Omental fat pad (tissue), 4 donors: ENCODE data around the gene L3MBTL1. TPM values are rescaled to one million over a fixed set of nuclear protein-coding genes. Genes with fewer than 3 reads are reported as not detected.
A peak's percentile ranks its signal among the peaks of the same experiment; 100 is the strongest.

Source experiments
- ATAC-seq: fragments of 150-250 bp; one replicate; pipeline ENCODE4 v1.9.1; 2016; ENCODE audit warnings: mild to moderate bottlenecking, moderate library complexity; ENCODE audit not compliant: low FRiP score
- DNase-seq: peaks from one replicate; pipeline ENCODE4 v3.0.0-alpha.2; 2019; ENCODE audit warnings: low spot score
- total RNA-seq, 4 donors: library from RNA; depleted of rRNA; stranded (reverse); fragments of >200 nt; gene quantifications; one replicate each; pipeline ENCODE4 v1.1.0, GENCODE V29; 2016
- TF ChIP-seq, protein P1 (sequence below), 3 donors: fragments of 450-650 bp; IDR thresholded peaks; one replicate each; pipeline ENCODE4 v1.5.1; 2016 to 2017; ENCODE audit warnings: antibody characterized with exemption in 3 of 3, mild to moderate bottlenecking in 3 of 3, moderate library complexity in 2 of 3

Gene L3MBTL1
- total RNA-seq, result 1 to 10 TPM; 6.5 to 9.8 (median 7.4) TPM

DNA sequence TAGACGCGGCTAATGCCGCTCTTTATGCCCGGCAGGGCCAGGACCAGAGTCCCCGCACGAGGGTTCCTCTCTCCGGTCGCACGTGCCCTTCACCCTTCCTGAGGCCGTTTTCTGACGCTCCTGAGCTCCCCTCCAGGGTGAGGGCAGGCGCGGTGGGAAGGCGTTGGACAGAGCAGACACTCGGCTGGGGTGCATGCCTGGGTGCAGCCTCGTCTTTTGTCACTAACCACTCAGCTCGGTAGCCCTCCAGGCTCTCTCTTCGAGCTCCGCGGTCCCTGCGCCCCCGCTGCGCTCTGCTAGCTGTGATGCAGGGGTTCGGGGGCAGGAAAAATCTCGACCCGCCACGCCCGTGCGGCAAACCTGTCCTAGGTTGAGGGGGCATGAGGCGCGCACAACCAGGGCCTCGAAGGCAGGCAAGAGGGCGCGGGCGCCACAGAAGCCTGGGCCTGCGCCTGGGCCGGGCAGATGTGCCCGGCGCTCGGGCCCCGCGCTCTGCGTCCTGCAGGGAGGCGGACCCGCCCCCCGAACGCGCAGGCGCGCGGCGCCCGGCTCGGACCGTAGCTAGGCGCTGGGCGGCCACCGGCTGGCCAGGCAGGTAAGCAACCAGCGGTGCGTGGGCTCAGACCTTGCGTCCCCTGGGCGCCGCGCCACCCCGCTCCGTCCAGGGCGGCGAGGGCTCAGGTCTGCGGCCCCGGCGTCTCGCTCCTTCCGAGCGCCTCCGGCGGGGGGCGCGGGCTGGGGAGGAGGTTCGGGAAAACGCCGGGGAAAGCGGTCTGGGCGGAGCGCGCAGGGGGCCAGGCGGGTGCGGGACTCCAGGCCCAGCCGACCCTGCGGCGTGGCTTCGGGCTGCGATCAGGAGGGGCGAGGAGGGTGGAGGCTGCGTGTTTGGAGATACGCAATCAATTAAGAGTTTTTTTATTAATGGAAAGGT is at the start of gene L3MBTL1:
Gene L3MBTL1 (plus strand): TSS at position 548 of the 931 bp plus-strand sequence. CDS start 5,807 bp downstream, outside the sequence.
- no peak for DNase-seq
- peak; percentile 74 for ATAC-seq
- TF ChIP-seq, protein P1, sequence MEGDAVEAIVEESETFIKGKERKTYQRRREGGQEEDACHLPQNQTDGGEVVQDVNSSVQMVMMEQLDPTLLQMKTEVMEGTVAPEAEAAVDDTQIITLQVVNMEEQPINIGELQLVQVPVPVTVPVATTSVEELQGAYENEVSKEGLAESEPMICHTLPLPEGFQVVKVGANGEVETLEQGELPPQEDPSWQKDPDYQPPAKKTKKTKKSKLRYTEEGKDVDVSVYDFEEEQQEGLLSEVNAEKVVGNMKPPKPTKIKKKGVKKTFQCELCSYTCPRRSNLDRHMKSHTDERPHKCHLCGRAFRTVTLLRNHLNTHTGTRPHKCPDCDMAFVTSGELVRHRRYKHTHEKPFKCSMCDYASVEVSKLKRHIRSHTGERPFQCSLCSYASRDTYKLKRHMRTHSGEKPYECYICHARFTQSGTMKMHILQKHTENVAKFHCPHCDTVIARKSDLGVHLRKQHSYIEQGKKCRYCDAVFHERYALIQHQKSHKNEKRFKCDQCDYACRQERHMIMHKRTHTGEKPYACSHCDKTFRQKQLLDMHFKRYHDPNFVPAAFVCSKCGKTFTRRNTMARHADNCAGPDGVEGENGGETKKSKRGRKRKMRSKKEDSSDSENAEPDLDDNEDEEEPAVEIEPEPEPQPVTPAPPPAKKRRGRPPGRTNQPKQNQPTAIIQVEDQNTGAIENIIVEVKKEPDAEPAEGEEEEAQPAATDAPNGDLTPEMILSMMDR (IDR thresholded peaks at IDR 0.05), result no peak

DNA sequence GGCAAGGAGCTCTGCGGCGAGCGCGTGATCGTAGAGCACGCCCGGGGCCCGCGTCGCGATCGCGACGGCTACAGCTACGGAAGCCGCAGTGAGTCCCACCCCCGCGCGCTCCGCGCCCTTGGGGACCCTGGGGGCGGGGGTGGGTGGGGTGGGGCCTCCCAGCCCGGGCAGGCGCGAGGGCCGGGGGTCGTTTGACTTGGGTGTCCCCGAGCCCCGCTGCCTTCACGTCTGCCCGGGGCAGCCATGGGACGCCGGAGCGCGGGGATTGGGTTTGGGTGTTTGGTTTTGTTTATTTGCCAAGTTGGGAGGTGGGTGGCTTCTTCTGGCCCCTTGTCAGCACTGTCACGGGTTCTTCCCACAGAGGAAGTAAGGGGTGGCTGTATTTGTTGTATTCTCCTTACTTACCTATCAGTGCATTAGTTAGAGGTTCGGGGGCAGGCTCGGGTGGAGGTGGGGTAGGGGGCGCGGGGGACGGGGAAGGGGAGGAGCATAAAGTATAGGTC is 49.0 kb upstream of the L3MBTL1 start:
- ATAC-seq (peak; percentile 0), DNase-seq (no peak)
- TF ChIP-seq, protein P1 (IDR thresholded peaks at IDR 0.05), result no peak

DNA sequence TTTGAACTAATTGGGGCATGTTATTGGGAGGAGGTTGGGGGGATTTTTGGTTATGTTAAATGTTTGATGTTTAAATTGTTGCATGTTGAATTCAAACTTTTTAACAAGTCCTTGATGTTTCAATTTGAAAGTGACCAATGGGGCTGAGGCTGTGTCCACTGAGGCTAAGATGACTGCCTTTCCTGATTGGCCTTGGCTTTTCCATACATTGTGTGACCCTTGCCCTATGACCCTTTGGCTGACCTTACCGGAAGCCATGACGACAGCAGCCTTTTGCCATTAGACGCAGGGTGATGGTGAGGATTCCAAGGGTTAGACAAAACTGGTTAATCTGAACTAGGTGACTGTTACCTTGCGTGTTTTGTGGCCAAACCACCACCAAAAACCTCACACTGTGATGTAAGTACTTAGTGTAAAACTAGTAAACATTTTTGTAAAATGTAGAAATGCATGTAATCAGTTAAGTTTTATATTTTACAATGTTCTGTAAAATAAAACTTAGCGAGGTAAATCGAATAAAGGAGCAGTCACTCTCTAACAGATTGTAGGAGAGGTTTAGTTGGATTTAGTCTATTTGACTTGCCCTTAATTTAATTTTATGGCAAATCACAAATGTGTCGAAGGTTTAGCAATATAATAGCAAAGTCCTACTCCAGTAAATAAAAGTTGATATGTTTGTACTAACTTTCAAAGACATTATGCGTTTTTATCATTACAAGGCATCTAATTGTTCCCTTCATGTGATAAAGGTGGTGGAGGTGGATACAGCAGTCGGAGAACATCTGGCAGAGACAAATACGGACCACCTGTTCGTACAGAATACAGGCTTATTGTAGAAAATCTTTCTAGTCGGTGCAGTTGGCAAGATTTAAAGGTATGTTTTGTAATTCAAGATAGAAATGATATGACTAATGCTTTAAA is 48.2 kb upstream of the L3MBTL1 start:
- TF ChIP-seq, protein P1 (IDR thresholded peaks at IDR 0.05), result no peak
- DNase-seq (no peak), ATAC-seq (no peak)

DNA sequence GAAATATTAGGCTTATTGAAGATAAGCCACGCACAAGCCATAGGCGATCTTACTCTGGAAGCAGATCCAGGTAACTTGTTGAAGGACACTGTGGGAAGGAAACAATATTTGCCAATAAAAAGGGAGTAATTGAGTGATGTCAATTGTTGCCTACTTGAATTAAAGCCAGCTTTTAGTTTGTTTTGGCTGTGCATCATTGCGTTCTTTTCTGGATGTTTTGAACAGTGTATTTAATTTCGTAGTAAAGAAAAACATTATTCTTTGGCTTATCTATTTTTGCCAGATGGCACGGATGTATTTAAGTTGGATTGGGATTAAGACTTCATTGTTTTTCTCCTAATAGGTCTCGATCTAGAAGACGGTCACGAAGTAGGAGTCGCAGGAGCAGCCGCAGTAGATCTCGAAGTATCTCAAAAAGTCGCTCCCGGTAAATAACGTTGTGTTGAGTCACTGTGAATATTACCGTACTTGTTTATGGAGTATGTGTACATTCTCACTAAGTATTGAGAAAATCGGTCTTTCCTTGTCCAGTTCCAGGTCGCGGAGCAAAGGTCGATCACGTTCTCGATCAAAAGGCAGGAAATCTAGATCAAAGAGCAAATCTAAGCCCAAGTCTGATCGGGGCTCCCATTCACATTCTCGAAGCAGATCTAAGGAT is 47.2 kb upstream of the L3MBTL1 start:
- no peak for DNase-seq
- no peak for ATAC-seq
- TF ChIP-seq, protein P1 (IDR thresholded peaks at IDR 0.05), result no peak

DNA sequence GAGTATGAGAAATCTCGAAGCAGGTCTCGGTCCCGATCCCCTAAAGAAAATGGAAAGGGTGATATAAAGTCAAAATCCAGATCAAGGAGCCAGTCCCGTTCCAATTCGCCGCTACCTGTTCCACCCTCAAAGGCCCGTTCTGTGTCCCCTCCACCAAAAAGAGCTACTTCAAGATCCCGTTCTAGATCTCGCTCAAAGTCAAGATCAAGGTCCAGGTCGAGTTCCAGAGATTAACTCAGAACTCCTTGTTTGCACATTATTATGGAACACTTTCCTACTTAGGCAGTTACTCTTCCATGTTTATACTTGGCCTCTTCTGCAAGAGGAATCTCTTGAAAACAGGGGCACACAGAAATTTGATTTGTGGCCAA is 46.7 kb upstream of the L3MBTL1 start:
- TF ChIP-seq, protein P1 (IDR thresholded peaks at IDR 0.05), result no peak
- no peak for DNase-seq
- ATAC-seq, result no peak

DNA sequence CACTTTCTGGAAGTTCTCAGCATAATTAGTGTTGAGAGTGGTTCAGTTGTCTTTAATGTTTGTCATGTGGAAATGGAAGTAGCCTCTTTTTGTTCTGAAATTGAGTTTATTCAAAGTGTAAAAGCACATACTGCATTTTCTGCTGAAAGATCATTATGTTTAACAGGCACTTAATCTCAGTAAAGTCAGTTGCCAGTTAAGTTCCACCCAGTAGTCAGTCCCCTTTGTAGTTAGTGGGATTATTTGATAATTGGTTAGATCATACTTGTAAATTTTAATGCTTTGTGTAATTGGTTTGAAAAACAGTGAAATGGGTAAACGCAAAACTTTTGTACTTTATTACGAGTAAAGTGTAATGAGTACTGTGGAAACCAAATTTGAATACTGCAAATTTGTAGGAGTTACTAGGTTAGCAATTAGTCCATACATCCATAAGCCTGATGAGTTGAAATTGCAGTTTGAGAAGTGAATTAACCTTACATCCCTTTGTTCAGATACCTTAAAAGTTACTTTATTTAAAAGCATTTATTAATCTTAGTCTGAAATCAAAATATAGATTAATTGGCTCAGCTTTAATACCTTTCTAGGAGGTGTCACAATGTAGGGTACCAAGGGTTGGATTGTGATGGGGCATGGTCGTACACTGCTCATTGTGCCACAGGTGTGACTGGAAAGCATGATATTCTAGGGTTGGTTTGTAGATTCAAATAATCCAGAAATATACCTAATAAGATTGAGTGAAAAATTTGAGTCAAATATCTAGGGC is 45.4 kb upstream of the L3MBTL1 start:
- DNase-seq (no peak), ATAC-seq (no peak)
- TF ChIP-seq, protein P1 (IDR thresholded peaks at IDR 0.05), result no peak
